HEK293T (cell line): ENCODE results near the gene SMIM12.
A peak's percentile ranks its signal among the peaks of the same experiment; 100 is the strongest.

Experiments
- CTCF ChIA-PET: fragments of 350-600 bp; formaldehyde crosslinking; extraction: SDS; loops from one replicate; lab custom pipeline; 2021; ENCODE audit warnings: antibody characterized with exemption, inconsistent platforms; lab: Yijun Ruan, JAX
- POLR2A ChIA-PET: fragments of 350-600 bp; formaldehyde crosslinking; extraction: SDS; loops from one replicate; lab custom pipeline; 2020; ENCODE audit warnings: antibody characterized with exemption, inconsistent platforms; lab: Yijun Ruan, JAX
- DNase-seq: peaks from one replicate; pipeline ENCODE4 v3.0.0; 2012; ENCODE audit warnings: mixed read lengths; ENCODE audit errors: extremely low spot score
- ARNT ChIP-seq: fragments of 450-650 bp; IDR thresholded peaks from 2 replicates; pipeline ENCODE4 v1.6.1; 2017; ENCODE audit warnings: mild to moderate bottlenecking
- BHLHE40 ChIP-seq: fragments of 450-650 bp; IDR thresholded peaks from 2 replicates; pipeline ENCODE4 v1.6.1; 2016; ENCODE audit warnings: mild to moderate bottlenecking, moderate library complexity, borderline replicate concordance
- CTBP1 ChIP-seq: fragments of 450-650 bp; IDR thresholded peaks from 2 replicates; pipeline ENCODE4 v1.6.1; 2016; ENCODE audit warnings: borderline replicate concordance
- ELF4 ChIP-seq: fragments of 450-650 bp; IDR thresholded peaks from 2 replicates; pipeline ENCODE4 v1.6.1; 2017; ENCODE audit warnings: antibody characterized with exemption
- FOXA1 ChIP-seq: fragments of 450-650 bp; IDR thresholded peaks from 2 replicates; pipeline ENCODE4 v1.6.1; 2016; ENCODE audit warnings: mild to moderate bottlenecking
- FOXK2 ChIP-seq: fragments of 450-650 bp; IDR thresholded peaks from 2 replicates; pipeline ENCODE4 v1.6.1; 2016; ENCODE audit warnings: mild to moderate bottlenecking
- FOXM1 ChIP-seq: fragments of 450-650 bp; IDR thresholded peaks from 2 replicates; pipeline ENCODE4 v1.6.1; 2017; ENCODE audit warnings: mild to moderate bottlenecking, borderline replicate concordance
- HDGF ChIP-seq: fragments of 450-650 bp; IDR thresholded peaks from 2 replicates; pipeline ENCODE4 v1.6.1; 2017; ENCODE audit warnings: antibody characterized with exemption, borderline replicate concordance
- L3MBTL2 ChIP-seq: fragments of 450-650 bp; conservative IDR thresholded peaks from 2 replicates; pipeline ENCODE4 v1.6.1; 2016; ENCODE audit warnings: mild to moderate bottlenecking
- LEF1 ChIP-seq: fragments of 450-650 bp; IDR thresholded peaks from 2 replicates; pipeline ENCODE4 v1.6.1; 2017; ENCODE audit warnings: mild to moderate bottlenecking, borderline replicate concordance
- NFRKB ChIP-seq: fragments of 450-650 bp; IDR thresholded peaks from 2 replicates; pipeline ENCODE4 v1.6.1; 2016; ENCODE audit warnings: mild to moderate bottlenecking, moderate library complexity
- SP1 ChIP-seq: fragments of 450-650 bp; IDR thresholded peaks from 2 replicates; pipeline ENCODE4 v1.6.1; 2017
- SUZ12 ChIP-seq: fragments of 450-650 bp; IDR thresholded peaks from 2 replicates; pipeline ENCODE4 v1.6.1; 2016; ENCODE audit warnings: mild to moderate bottlenecking
- TARDBP ChIP-seq: fragments of 450-650 bp; IDR thresholded peaks from 2 replicates; pipeline ENCODE4 v1.6.1; 2016
- ZNF384 ChIP-seq: fragments of 450-650 bp; IDR thresholded peaks from 2 replicates; pipeline ENCODE4 v1.6.1; 2016
- TF ChIP-seq, protein P1 (sequence below): fragments of 450-650 bp; IDR thresholded peaks from 2 replicates; pipeline ENCODE4 v1.6.1; 2016

The SMIM12 gene

DNA sequence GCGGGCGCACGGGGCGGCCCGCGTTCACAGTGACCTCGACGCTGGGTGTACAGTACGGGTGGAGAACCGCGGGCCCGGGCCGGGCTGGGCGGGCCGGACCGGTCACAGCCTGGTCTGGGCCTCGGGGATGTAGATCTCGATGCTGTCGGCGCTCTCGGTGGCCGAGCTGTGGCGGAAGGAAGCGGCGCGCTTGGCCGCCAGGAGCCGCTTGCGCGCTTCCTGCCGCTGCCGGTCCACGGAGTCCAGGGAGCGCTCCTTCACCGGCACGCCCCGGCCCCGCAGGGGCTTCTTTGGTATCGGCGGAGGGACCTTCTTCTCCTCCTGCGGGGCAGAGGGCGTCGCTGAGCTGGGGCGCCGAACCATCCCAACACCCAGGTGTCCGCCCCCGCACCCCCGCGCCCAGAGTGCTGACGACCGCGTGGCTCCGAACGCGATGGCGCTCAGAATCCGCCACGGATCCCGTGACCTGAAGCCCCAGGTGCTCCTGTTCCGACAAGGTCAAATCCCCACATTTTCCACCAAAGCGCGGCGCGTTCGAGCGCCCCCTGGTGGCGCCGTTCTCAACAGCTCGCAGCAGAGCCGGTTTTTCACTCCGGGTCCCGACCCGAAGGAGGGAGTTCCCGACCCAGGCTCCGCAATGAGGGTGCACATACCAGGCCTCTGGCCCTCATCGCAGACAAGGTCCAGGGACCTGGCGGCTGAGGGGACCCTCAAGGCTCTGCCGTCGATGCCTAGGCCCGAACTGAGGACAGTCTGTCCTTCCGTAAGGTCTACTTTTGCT is 6.6 kb upstream of the SMIM12 start:
- TF ChIP-seq FOXM1 (no peak), ARNT (no peak), LEF1 (no peak), L3MBTL2 (peak; percentile 94), SUZ12 (no peak)
- ChIA-PET CTCF (interaction anchor here (0.7 to 1.8 kb wide), 6 partner anchors 10 to 54 kb away, joined by 3 to 5 read pairs (median 3); no protein-coding TSS in a partner anchor), POLR2A (interaction anchor here (1.0 to 1.4 kb wide), 3 partner anchors 10 to 119 kb away, joined by 3 to 6 read pairs (median 3); partner anchors contain the start of gene TMEM35B)
- peak; percentile 85 for DNase-seq

- CTCF ChIA-PET = no interaction called here
- TF ChIP-seq ELF4 (no peak), NFRKB (no peak), LEF1 (no peak), HDGF (no peak), FOXK2 (no peak), ARNT (no peak)
- POLR2A ChIA-PET = interaction anchor here (1.4 kb wide), 1 partner anchor 119 kb away, joined by 6 read pairs; the partner anchor contains the start of gene TMEM35B
- DNase-seq = no peak
These were observed 6.0 kb upstream of the SMIM12 start for GRCh38 chr1:34865573-34865972.

DNA sequence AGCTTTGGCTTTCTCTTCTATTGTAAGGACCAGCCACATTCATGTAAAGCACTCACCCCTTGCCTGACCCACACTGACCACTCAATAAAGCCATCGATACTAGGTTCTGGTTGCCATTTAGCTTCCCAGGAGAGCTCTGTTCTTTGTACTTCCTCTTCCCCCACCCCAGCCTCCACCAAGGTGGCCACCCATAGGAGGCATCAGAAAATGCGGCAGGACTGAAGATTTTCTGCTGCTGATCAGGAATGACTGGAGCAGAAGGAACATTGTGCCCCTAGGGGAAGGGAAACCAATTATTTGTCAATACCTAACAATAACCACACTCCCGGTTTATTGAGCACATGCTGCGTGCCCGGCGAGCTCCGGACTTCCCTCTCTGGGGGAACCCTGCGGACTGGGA is 5.2 kb upstream of the SMIM12 start:
- ChIA-PET CTCF (interaction anchor here (1.0 kb wide), 1 partner anchor 166 kb away, joined by 3 read pairs; no protein-coding TSS in a partner anchor), POLR2A (interaction anchor here (0.8 kb wide), 1 partner anchor 167 kb away, joined by 3 read pairs; the partner anchor contains the start of gene ZMYM6)
- DNase-seq = no peak
- TF ChIP-seq CTBP1 (no peak), ZNF384 (no peak), L3MBTL2 (no peak), FOXK2 (no peak), ARNT (no peak), FOXA1 (no peak), ELF4 (no peak), BHLHE40 (no peak), TARDBP (no peak), SUZ12 (no peak), FOXM1 (no peak), LEF1 (no peak), SP1 (no peak)
- TF ChIP-seq, protein P1, sequence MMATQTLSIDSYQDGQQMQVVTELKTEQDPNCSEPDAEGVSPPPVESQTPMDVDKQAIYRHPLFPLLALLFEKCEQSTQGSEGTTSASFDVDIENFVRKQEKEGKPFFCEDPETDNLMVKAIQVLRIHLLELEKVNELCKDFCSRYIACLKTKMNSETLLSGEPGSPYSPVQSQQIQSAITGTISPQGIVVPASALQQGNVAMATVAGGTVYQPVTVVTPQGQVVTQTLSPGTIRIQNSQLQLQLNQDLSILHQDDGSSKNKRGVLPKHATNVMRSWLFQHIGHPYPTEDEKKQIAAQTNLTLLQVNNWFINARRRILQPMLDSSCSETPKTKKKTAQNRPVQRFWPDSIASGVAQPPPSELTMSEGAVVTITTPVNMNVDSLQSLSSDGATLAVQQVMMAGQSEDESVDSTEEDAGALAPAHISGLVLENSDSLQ = no peak

DNA sequence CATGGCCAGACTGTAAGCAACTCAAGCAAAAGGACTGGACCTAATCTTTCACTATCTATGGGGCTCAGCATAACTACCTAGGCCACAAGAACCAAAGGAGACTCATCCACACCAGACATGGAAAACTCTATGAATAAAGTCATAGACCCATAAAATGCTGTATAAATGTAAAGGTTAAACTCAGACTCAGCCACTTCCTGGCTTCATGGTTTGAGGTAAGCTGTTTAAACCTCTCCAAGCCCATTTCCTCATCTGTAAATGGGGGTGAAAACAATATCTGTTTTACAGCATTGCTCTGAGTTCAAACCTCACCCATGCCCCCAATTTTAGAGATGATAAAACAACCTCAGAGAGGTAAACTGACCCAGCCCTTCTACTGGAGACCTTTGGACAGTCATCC is 4.0 kb upstream of the SMIM12 start:
- TF ChIP-seq FOXK2 (no peak), L3MBTL2 (no peak), SUZ12 (no peak)
- CTCF ChIA-PET = no interaction called here
- POLR2A ChIA-PET = no interaction called here
- no peak for DNase-seq

DNA sequence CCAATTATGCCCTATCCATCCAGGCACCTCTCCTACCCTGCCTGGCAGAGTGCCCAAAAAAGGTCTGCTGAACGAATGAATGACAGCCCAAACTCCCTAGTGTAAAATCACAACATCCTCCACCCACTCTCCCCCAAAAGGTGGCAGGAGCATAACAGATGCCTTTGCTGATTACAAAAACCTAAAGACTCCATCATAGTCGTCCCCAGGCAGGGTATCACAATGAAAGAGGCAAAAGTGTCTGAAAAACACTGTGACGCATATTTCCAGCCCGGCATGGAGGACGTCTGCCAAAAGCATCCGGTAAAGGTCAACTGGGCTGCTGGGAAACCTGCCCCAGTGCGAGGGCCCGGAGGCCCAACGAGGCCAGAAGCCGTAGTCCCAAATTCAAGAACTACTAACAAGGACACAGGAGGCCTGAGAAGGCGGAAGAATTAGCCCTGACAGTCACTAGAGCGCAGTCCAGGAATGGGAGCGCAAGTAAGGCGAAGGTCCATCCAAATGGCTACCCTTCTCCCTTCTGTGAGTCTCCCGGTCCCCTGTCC is 576 bp downstream of the SMIM12 start:
- TF ChIP-seq, protein P1 = peak; percentile 58
- no peak for TF ChIP-seq ELF4
- ChIA-PET CTCF (interaction anchor here (0.7 to 1.2 kb wide), 7 partner anchors 13 to 851 kb away, joined by 3 to 4 read pairs (median 3); no protein-coding TSS in a partner anchor), POLR2A (interaction anchor here (0.9 to 1.8 kb wide), 15 partner anchors 10 to 578 kb away, joined by 3 to 14 read pairs (median 3); partner anchors contain the start of gene TMEM35B)
- peak; percentile 17 for DNase-seq

GRCh38 chr1:34856697-34857096 is 2.9 kb downstream of the SMIM12 start:
- TF ChIP-seq ZNF384 (no peak), CTBP1 (no peak), FOXM1 (no peak), L3MBTL2 (no peak), SUZ12 (no peak), BHLHE40 (no peak), TARDBP (no peak), SP1 (no peak), FOXK2 (no peak), ARNT (no peak), NFRKB (no peak), ELF4 (no peak), FOXA1 (no peak), HDGF (no peak)
- TF ChIP-seq, protein P1 = no peak
- ChIA-PET POLR2A (interaction anchor here (1.0 kb wide), 1 partner anchor 10 kb away, joined by 3 read pairs; no protein-coding TSS in a partner anchor), CTCF (no interaction called here)
- DNase-seq = no peak
